ENCODE results near the gene FGG.

GRCh38 chr4:154584259-154584658 lies 28.2 kb downstream of the FGG start:
- TF ChIP-seq EZH2 (optimal IDR thresholded peaks at IDR 0.05; ENCODE audit: low read depth, low read length) (no peak), CTCF (IDR thresholded peaks at IDR 0.05; ENCODE audit: low read length) (no peak)

Measured in MM.1S (cell line).